Measurements from ENCODE around the gene RPS16. TPM values are rescaled to one million over a fixed set of nuclear protein-coding genes. Genes with fewer than 3 reads are reported as not detected.
A peak's percentile ranks its signal among the peaks of the same experiment; 100 is the strongest.

The RPS16 gene
- total and polyA plus RNA-seq, 9 of the 15 experiments (the other 6 are each of a cell fraction or from before 2014, with no cell fraction given), result 82.6 to 3,671 (median 2,204) TPM

DNA sequence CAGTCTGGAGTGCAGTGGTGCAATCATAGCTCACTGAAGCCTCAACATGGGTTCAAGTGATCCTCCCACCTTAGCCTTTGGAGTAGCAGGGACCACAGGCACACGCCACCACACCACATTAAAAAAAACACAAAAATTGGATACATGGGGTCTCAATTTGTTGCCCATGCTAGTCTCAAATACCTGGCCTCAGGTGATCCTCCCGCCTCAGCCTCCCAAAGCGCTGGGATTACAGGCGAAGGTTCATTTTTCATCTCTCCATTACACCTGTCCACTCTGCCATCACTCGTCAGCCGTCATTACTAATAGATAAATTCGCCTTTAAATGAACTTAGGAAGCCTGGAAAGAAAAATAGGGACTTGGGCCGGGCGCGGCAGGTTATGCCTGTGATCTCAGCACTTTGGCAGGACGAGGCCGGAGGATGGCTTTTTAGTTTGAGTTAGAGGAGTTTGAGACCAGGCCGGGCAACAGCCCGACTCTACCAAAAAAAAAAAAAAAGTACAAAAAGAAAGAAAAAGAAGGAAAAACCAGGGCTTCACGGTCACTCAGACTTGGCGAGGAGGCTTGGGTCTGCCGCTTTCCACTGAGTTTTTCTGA is 8.9 kb upstream of the RPS16 start (continued):
- TF ChIP-seq, protein P1, sequence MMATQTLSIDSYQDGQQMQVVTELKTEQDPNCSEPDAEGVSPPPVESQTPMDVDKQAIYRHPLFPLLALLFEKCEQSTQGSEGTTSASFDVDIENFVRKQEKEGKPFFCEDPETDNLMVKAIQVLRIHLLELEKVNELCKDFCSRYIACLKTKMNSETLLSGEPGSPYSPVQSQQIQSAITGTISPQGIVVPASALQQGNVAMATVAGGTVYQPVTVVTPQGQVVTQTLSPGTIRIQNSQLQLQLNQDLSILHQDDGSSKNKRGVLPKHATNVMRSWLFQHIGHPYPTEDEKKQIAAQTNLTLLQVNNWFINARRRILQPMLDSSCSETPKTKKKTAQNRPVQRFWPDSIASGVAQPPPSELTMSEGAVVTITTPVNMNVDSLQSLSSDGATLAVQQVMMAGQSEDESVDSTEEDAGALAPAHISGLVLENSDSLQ (IDR thresholded peaks at IDR 0.05), result 0 out of 2 replicates have a peak, but pooled peaks have one; percentile 35
- TF ChIP-seq FOSL1 (tag; conservative IDR thresholded peaks at IDR 0.05), result 0 out of 2 replicates have a peak, but pooled peaks have one; percentile 9
- 0 out of 2 replicates have a peak, but pooled peaks have one; percentile 32 for TF ChIP-seq SMARCA4 (IDR thresholded peaks at IDR 0.05)
- TF ChIP-seq TAF1 (IDR thresholded peaks at IDR 0.05; ENCODE audit: control insufficient read depth, extremely low read depth, insufficient read depth, low read length, severe bottlenecking), result no peak

DNA sequence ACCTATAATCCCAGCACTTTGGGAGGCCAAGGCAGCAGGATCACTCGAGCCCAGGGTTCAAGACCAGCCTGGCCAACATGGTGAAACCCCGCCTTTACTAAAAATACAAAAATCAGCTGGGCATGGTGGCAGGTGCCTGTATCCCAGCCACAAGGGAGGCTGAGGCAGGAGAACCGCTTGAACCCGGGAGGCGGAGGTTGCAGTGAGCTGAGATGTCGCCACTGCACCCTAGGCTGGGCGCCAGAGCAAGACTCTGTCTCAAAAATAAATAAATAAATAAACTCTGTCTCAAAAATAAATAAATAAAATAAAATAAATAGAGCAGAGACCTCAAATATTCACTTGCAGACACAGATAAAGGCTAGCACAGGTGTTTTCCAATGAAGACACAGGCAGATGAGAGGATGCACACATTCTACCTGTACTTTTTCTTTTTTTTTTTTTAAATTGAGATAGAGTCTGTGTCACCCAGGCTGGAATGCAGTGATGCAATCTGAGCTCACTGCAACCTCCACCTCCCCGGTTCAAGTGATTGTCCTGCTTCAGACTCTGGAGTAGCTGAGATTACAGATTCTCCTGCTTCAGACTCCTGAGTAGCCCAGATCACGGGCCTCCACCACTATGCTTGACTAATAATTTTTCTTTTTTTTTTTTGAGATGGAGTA is 2.7 kb upstream of the RPS16 start:
- Histone ChIP-seq H3K9me1 (ENCODE audit: control insufficient read depth, insufficient read depth, low read length) (no peaks in the 10 kb centered on the region), H3K27me3 (ENCODE audit: control insufficient read depth in 2 of 2, insufficient read depth in 2 of 2, low read length in 2 of 2) (no peaks in the 10 kb centered on the region), H4K20me1 (replicated peaks; ENCODE audit: control insufficient read depth, insufficient read depth, low read length) (peaks cover 14% of the 10 kb centered on the region), H3K9ac (ENCODE audit: insufficient read depth in 1 of 2, low read depth in 2 of 2, low read length in 2 of 2) (no peak overlapping the region), H3K27ac (ENCODE audit: extremely low read depth, low read depth, low read length) (no peak overlapping the region), H3K4me3 (no peak overlapping the region), H3K79me2 (ENCODE audit: control insufficient read depth, insufficient read depth, low read length) (peaks cover 25% of the 10 kb centered on the region), H3K4me2 (ENCODE audit: insufficient read depth, low read length) (no peak overlapping the region), H2AFZ (ENCODE audit: low read depth, low read length) (no peak overlapping the region), H3K9me3 (replicated peaks; ENCODE audit: control insufficient read depth, insufficient read depth, low read depth, low read length) (no peaks in the 10 kb centered on the region), H3K4me1 (replicated peaks in 1 of 2; ENCODE audit: control insufficient read depth in 2 of 2, insufficient read depth in 2 of 2, low read length in 2 of 2) (peaks cover 13 to 14% of the 10 kb centered on the region in 2 experiments; a peak in 4 of 5 replicates), H3K36me3 (ENCODE audit: control insufficient read depth, insufficient read depth, low read length) (peaks cover 22% of the 10 kb centered on the region)
- FAIRE-seq (no peak), DNase-seq (ENCODE audit: extremely low read depth in 1 of 4, low spot score in 3 of 4) (no peak), ATAC-seq (no peak)
- ChIA-PET CTCF (ENCODE audit: low intra/inter-chr PET ratio) (no interaction called here), POLR2A (interaction anchor here (0.6 kb wide), 1 partner anchor 281 kb away, joined by 3 read pairs; no protein-coding TSS in a partner anchor)
- WGBS (ENCODE audit: insufficient coverage, low coverage, missing lambda C conversion rate), result 55% methylated on average over 9 of the region's 9 CpGs
- in situ Hi-C loops (cut with MboI) (no loop called here), intact Hi-C loops (cut with micrococcal nuclease) (no loop called here)
- BruUV-seq (replicated peaks), result no TSS peak
- TF ChIP-seq ZEB2 (IDR thresholded peaks at IDR 0.05) (no peak), SRSF3 (IDR thresholded peaks at IDR 0.05; ENCODE audit: insufficient read depth, low read length) (no peak), NCOA4 (IDR thresholded peaks at IDR 0.05; ENCODE audit: partially characterized antibody) (no peak), TEAD4 (IDR thresholded peaks at IDR 0.05; ENCODE audit: low read length) (peak; percentile 51; the same call in 1 of the 2 replicates), TEAD4 (CRISPR knock-in tag; IDR thresholded peaks at IDR 0.05; ENCODE audit: borderline replicate concordance) (no peak), ATF7 (IDR thresholded peaks at IDR 0.05) (no peak), ZNF57 (CRISPR knock-in tag; IDR thresholded peaks at IDR 0.05) (no peak), NRF1 (conservative IDR thresholded peaks at IDR 0.05 in 1 of 2, IDR thresholded peaks at IDR 0.05 in 1 of 2) (no peak), RCOR1 (IDR thresholded peaks at IDR 0.05; ENCODE audit: borderline replicate concordance in 1 of 2, low read depth in 2 of 2, low read length in 2 of 2) (peak in 1 of 2 experiments; percentile 58; a peak in 1 of 4 replicates), NFE2L1 (tag; IDR thresholded peaks at IDR 0.05; ENCODE audit: borderline replicate concordance, low read depth) (no peak), HEY1 (CRISPR knock-in tag; IDR thresholded peaks at IDR 0.05; ENCODE audit: borderline replicate concordance) (no peak), ZNF384 (IDR thresholded peaks at IDR 0.05; ENCODE audit: low read depth, low read length) (peak; percentile 47; the same call in 1 of the 2 replicates)
- TF ChIP-seq, protein P2, sequence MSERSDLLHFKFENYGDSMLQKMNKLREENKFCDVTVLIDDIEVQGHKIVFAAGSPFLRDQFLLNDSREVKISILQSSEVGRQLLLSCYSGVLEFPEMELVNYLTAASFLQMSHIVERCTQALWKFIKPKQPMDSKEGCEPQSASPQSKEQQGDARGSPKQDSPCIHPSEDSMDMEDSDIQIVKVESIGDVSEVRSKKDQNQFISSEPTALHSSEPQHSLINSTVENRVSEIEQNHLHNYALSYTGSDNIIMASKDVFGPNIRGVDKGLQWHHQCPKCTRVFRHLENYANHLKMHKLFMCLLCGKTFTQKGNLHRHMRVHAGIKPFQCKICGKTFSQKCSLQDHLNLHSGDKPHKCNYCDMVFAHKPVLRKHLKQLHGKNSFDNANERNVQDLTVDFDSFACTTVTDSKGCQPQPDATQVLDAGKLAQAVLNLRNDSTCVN (CRISPR knock-in tag; IDR thresholded peaks at IDR 0.05), result no peak

Data from K562 (cell line).